AG04450 (cell line): ENCODE measurements around the gene KLK12. TPM values are rescaled to one million over a fixed set of nuclear protein-coding genes. Genes with fewer than 3 reads are reported as not detected.

Source experiments
- CTCF ChIA-PET: fragments of 300-600, 350-600 bp; formaldehyde crosslinking; extraction: SDS; loops from one replicate; lab custom pipeline; 2022; ENCODE audit warnings: antibody characterized with exemption, inconsistent platforms; lab: Charles Lee
- POLR2A ChIA-PET: fragments of 350-600 bp; formaldehyde crosslinking; extraction: SDS; loops from one replicate; lab custom pipeline; 2021; ENCODE audit warnings: antibody characterized with exemption, inconsistent platforms; lab: Yijun Ruan, JAX
- DNase-seq: peaks from one replicate; pipeline ENCODE4 v3.0.0-alpha.2; 2011; ENCODE audit warnings: low read depth, low spot score
- H3K27ac ChIP-seq: one replicate; pipeline ENCODE4 v1.5.1; 2012; ENCODE audit warnings: low read depth, low read length, control low read depth
- H3K27me3 ChIP-seq: one replicate; pipeline ENCODE4 v1.6.0; 2012; ENCODE audit warnings: low read length; ENCODE audit not compliant: control insufficient read depth, insufficient read depth
- H3K4me3 ChIP-seq: 2 replicates; pipeline ENCODE4 v1.5.1; 2011; ENCODE audit warnings: mild to moderate bottlenecking, low read depth, low read length, control low read depth
- H3K9me3 ChIP-seq: 2 replicates; pipeline ENCODE4 v1.5.1; 2012; ENCODE audit warnings: low read length; ENCODE audit not compliant: control insufficient read depth, insufficient read depth
- CTCF ChIP-seq: IDR thresholded peaks from 2 replicates; pipeline ENCODE4 v1.5.1; 2011; ENCODE audit warnings: low read depth, low read length, control low read depth, inconsistent platforms
- polyA plus RNA-seq: library from polyadenylated mRNA; depleted of rRNA; stranded (reverse); fragments of >200 nt; gene quantifications from 2 replicates; pipeline ENCODE4 v1.2.3, GENCODE V29; 2011

The KLK12 gene
- polyA plus RNA-seq, 1 experiment = not detected

DNA sequence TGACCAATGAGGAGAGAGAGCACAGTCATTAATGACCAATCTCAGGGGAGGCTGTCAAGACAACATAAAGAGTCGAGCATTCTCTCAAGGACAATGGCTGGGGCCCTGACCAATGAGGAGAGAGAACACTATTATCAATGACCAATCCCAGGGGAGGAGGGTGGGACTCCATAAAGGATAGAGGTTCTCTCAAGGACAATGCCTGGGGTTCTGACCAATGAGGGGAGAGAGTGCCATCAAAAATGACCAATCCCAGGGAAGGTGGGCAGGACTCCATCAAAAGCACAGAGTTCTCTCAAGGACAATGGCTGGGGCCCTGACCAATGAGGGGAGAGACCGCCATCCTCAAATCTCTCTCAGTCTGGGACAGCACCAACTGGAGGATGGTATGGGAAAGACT is 5.1 kb downstream of the KLK12 start:
- DNase-seq = no peak
- Histone ChIP-seq H3K9me3 (peaks cover 16% of the 10 kb centered on the region), H3K27ac (no peak overlapping the region), H3K4me3 (no peak overlapping the region), H3K27me3 (no peaks in the 10 kb centered on the region)
- TF ChIP-seq CTCF = no peak
- CTCF ChIA-PET = no interaction called here
- POLR2A ChIA-PET = no interaction called here

GRCh38 chr19:51027873-51028272 is 6.9 kb downstream of the KLK12 start:
- CTCF ChIA-PET = no interaction called here
- Histone ChIP-seq H3K4me3 (no peak overlapping the region), H3K9me3 (peaks cover 11% of the 10 kb centered on the region), H3K27me3 (no peaks in the 10 kb centered on the region), H3K27ac (no peak overlapping the region)
- no peak for DNase-seq
- POLR2A ChIA-PET = no interaction called here
- no peak for TF ChIP-seq CTCF

- no peak overlapping the region for H3K4me3 ChIP-seq
- H3K27me3 ChIP-seq = no peaks in the 10 kb centered on the region
- POLR2A ChIA-PET = no interaction called here
- H3K27ac ChIP-seq = no peak overlapping the region
- DNase-seq = no peak
- CTCF ChIA-PET = no interaction called here
- peaks cover 11% of the 10 kb centered on the region for H3K9me3 ChIP-seq
- TF ChIP-seq CTCF = no peak
Measured at GRCh38 chr19:51027126-51027806, 7.5 kb downstream of the KLK12 start.

GRCh38 chr19:51026554-51026831 is 8.3 kb downstream of the KLK12 start, which contains the start of gene KLK11:
KLK11 (minus strand) TSS chr19:51026616; CDS start chr19:51025631, 985 bp downstream.
- CTCF ChIA-PET = no interaction called here
- POLR2A ChIA-PET = no interaction called here
- Histone ChIP-seq H3K4me3 (no peak within 1 kb of the TSS), H3K27ac (no peak within 1 kb of the TSS), H3K27me3 (no peaks in the 10 kb centered on the region), H3K9me3 (peaks cover 4% of the 10 kb centered on the region)
- no peak for DNase-seq
- no peak for TF ChIP-seq CTCF

- CTCF ChIA-PET = interaction anchor here (0.5 kb wide), 1 partner anchor 69 kb away, joined by 3 read pairs; no protein-coding TSS in a partner anchor
Measured at GRCh38 chr19:51025809-51026553, 8.8 kb downstream of the KLK12 start.

More at GRCh38 chr19:51025809-51026553, 8.8 kb downstream of the KLK12 start:
- TF ChIP-seq CTCF = no peak
- Histone ChIP-seq H3K9me3 (peaks cover 4% of the 10 kb centered on the region), H3K27me3 (no peaks in the 10 kb centered on the region), H3K27ac (no peak overlapping the region), H3K4me3 (no peak overlapping the region)
- POLR2A ChIA-PET = no interaction called here
- no peak for DNase-seq
